Measurements from ENCODE around the gene NKTR. TPM values are rescaled to one million over a fixed set of nuclear protein-coding genes. Genes with fewer than 3 reads are reported as not detected.
"Not testable (repeated sequence)": the region's sequence is repeated elsewhere in the genome, so short reads cannot be mapped to it uniquely, and the experiment has no call there.

The NKTR gene
- total RNA-seq (100 to 1,000 TPM; 110 to 275 (median 238) TPM), polyA plus RNA-seq (10 to 100 TPM; 10.9 to 12.0 TPM), total RNA-seq (668 reads per million, percentile 98 among the genes with 10 or more reads in this experiment)

- ChIA-PET POLR2A (interaction anchor here (0.9 to 3.8 kb wide), 17 partner anchors 9 to 145 kb away, joined by 3 to 63 read pairs (median 6); partner anchors contain the start of genes SEC22C, SS18L2 and ZBTB47), CTCF (interaction anchor here (1.1 kb wide), 1 partner anchor 10 kb away, joined by 4 read pairs; the partner anchor contains the start of gene SS18L2)
- H3K27me3 Mint-ChIP-seq, result peaks cover 0 to 2% (median 0%) of the 10 kb centered on the region in 5 donors
- peak; percentile 97 for ATAC-seq
- peaks cover 0 to 30% (median 26%) of the 10 kb centered on the region in 5 donors for H3K36me3 Mint-ChIP-seq
- intact Hi-C loops (cut with micrococcal nuclease), result loop anchor here (1.0 to 10.0 kb wide), 14 partner anchors 10 to 1734 kb away; partner anchors contain the start of genes SS18L2 (in 2 of the 2), ABHD5 (in 1 of the 2), CCDC13 (in 1 of the 2) and CTNNB1 (in 1 of the 2)
- no peaks in the 10 kb centered on the region for H3K9me3 ChIP-seq (ENCODE audit: control insufficient read depth in 2 of 3, low read length in 3 of 3)
- H3K36me3 ChIP-seq (ENCODE audit: control insufficient read depth in 2 of 3, insufficient read depth in 3 of 3, low read length in 3 of 3), result peaks cover 0 to 13% (median 6%) of the 10 kb centered on the region in 3 experiments
- H3K4me1 ChIP-seq (ENCODE audit: control insufficient read depth in 2 of 2, insufficient read depth in 2 of 2, low read length in 2 of 2), result peaks cover 11 to 25% of the 10 kb centered on the region in 2 donors
- peaks cover 0 to 8% (median 0%) of the 10 kb centered on the region in 11 donors for H3K9me3 Mint-ChIP-seq
- DNase-seq, result peak; percentile 98 to 100 (median 100)
- peak within 1 kb of the TSS; percentile 95 to 99 (median 98) for H3K27ac Mint-ChIP-seq
- H3K4me1 Mint-ChIP-seq, result peaks cover 26 to 53% (median 43%) of the 10 kb centered on the region in 7 donors
- peak within 1 kb of the TSS; percentile 91 to 98 (median 95) for H3K4me3 Mint-ChIP-seq
- H3K4me3 ChIP-seq (ENCODE audit: low read length), result peak within 1 kb of the TSS; percentile 75
- H3K27ac ChIP-seq (ENCODE audit: low read depth, low read length), result peak within 1 kb of the TSS; percentile 93
- H3K27me3 ChIP-seq (ENCODE audit: control insufficient read depth in 2 of 2, insufficient read depth in 2 of 2, low read length in 2 of 2), result no peaks in the 10 kb centered on the region
These were observed at the start of gene NKTR for GRCh38 chr3:42600111-42600957. NKTR (plus strand) TSS chr3:42600686; CDS start chr3:42601007, 321 bp downstream.

- intact Hi-C loops (cut with micrococcal nuclease), result no loop called here
- Histone ChIP-seq H3K36me3 (ENCODE audit: control insufficient read depth in 2 of 3, insufficient read depth in 3 of 3, low read length in 3 of 3) (peaks cover 6 to 23% (median 10%) of the 10 kb centered on the region in 3 experiments), H3K4me3 (ENCODE audit: low read length) (no peak overlapping the region), H3K9me3 (ENCODE audit: control insufficient read depth in 2 of 3, low read length in 3 of 3) (no peaks in the 10 kb centered on the region), H3K4me1 (ENCODE audit: control insufficient read depth in 2 of 2, insufficient read depth in 2 of 2, low read length in 2 of 2) (peaks cover 23 to 25% of the 10 kb centered on the region in 2 donors), H3K27ac (ENCODE audit: low read depth, low read length) (no peak overlapping the region), H3K27me3 (ENCODE audit: control insufficient read depth in 2 of 2, insufficient read depth in 2 of 2, low read length in 2 of 2) (no peaks in the 10 kb centered on the region)
- Mint-ChIP-seq H3K27me3 (no peaks in the 10 kb centered on the region), H3K36me3 (peaks cover 16 to 46% (median 25%) of the 10 kb centered on the region in 5 donors), H3K27ac (peak overlapping the region in 4 of 9 donors; percentile 44 to 99 (median 57)), H3K4me1 (peaks cover 19 to 51% (median 38%) of the 10 kb centered on the region in 7 donors), H3K9me3 (no peaks in the 10 kb centered on the region), H3K4me3 (no peak overlapping the region)
- CTCF ChIA-PET, result interaction anchor here (0.7 to 1.6 kb wide), 4 partner anchors 8 to 52 kb away, joined by 3 to 7 read pairs (median 4); no protein-coding TSS in a partner anchor
- DNase-seq (no peak), ATAC-seq (no peak)
- POLR2A ChIA-PET, result interaction anchor here (0.6 to 1.7 kb wide), 6 partner anchors 15 to 503 kb away, joined by 3 to 4 read pairs (median 3); partner anchors contain the start of genes SEC22C and VIPR1
These were observed 47.7 kb upstream of the NKTR start for GRCh38 chr3:42552830-42553229.

- no peaks in the 10 kb centered on the region for H3K27me3 Mint-ChIP-seq
- H3K4me1 Mint-ChIP-seq, result peaks cover 19 to 47% (median 40%) of the 10 kb centered on the region in 7 donors
- ATAC-seq (peak; percentile 88), DNase-seq (peak in 8 of 9 donors; percentile 33 to 80 (median 70))
- Histone ChIP-seq H3K36me3 (ENCODE audit: control insufficient read depth in 2 of 3, insufficient read depth in 3 of 3, low read length in 3 of 3) (peaks cover 6 to 29% (median 10%) of the 10 kb centered on the region in 3 experiments), H3K4me1 (ENCODE audit: control insufficient read depth in 2 of 2, insufficient read depth in 2 of 2, low read length in 2 of 2) (peaks cover 23 to 28% of the 10 kb centered on the region in 2 donors), H3K4me3 (ENCODE audit: low read length) (peak overlapping the region; percentile 4), H3K27me3 (ENCODE audit: control insufficient read depth in 2 of 2, insufficient read depth in 2 of 2, low read length in 2 of 2) (no peaks in the 10 kb centered on the region), H3K9me3 (ENCODE audit: control insufficient read depth in 2 of 3, low read length in 3 of 3) (no peaks in the 10 kb centered on the region), H3K27ac (ENCODE audit: low read depth, low read length) (peak overlapping the region; percentile 50)
- H3K4me3 Mint-ChIP-seq, result peak overlapping the region; percentile 29 to 85 (median 55)
- H3K9me3 Mint-ChIP-seq, result no peaks in the 10 kb centered on the region
- H3K27ac Mint-ChIP-seq, result peak overlapping the region; percentile 90 to 100 (median 95)
- intact Hi-C loops (cut with micrococcal nuclease), result loop anchor here (1.0 to 5.0 kb wide), 9 partner anchors 9 to 1974 kb away; partner anchors contain the start of genes NKTR (in 2 of the 2) and VIPR1 (in 2 of the 2)
- ChIA-PET POLR2A (interaction anchor here (0.9 to 1.5 kb wide), 3 partner anchors 26 to 54 kb away, joined by 4 to 12 read pairs (median 5); partner anchors contain the start of genes NKTR, SEC22C and VIPR1), CTCF (interaction anchor here (1.0 to 2.2 kb wide), 3 partner anchors 9 to 54 kb away, joined by 3 to 10 read pairs (median 4); partner anchors contain the start of gene VIPR1)
- H3K36me3 Mint-ChIP-seq, result peaks cover 15 to 47% (median 31%) of the 10 kb centered on the region in 5 donors
These were observed 44.3 kb upstream of the NKTR start for GRCh38 chr3:42556089-42556632.

- Mint-ChIP-seq H3K36me3 (peaks cover 14 to 45% (median 31%) of the 10 kb centered on the region in 5 donors), H3K4me3 (peak overlapping the region; percentile 29 to 85 (median 55)), H3K4me1 (peaks cover 19 to 47% (median 40%) of the 10 kb centered on the region in 7 donors), H3K27ac (peak overlapping the region; percentile 90 to 100 (median 95))
- H3K9me3 Mint-ChIP-seq; ATAC-seq; H3K9me3 ChIP-seq (ENCODE audit: control insufficient read depth in 2 of 3, low read length in 3 of 3); H3K27me3 ChIP-seq (ENCODE audit: control insufficient read depth in 2 of 2, insufficient read depth in 2 of 2, low read length in 2 of 2); H3K27me3 Mint-ChIP-seq; DNase-seq: not testable (repeated sequence)
- ChIA-PET CTCF (interaction anchor here (0.6 to 4.8 kb wide), 3 partner anchors 12 to 132 kb away, joined by 4 to 24 read pairs (median 4); partner anchors contain the start of gene VIPR1), POLR2A (interaction anchor here (0.6 to 1.5 kb wide), 4 partner anchors 23 to 54 kb away, joined by 3 to 12 read pairs (median 4); partner anchors contain the start of genes NKTR and VIPR1)
- peaks cover 6 to 32% (median 6%) of the 10 kb centered on the region in 3 experiments for H3K36me3 ChIP-seq (ENCODE audit: control insufficient read depth in 2 of 3, insufficient read depth in 3 of 3, low read length in 3 of 3)
- H3K27ac ChIP-seq (ENCODE audit: low read depth, low read length), result peak overlapping the region; percentile 23
- peak overlapping the region; percentile 13 for H3K4me3 ChIP-seq (ENCODE audit: low read length)
- peaks cover 23 to 28% of the 10 kb centered on the region in 2 donors for H3K4me1 ChIP-seq (ENCODE audit: control insufficient read depth in 2 of 2, insufficient read depth in 2 of 2, low read length in 2 of 2)
- intact Hi-C loops (cut with micrococcal nuclease), result loop anchor here (1.0 to 5.0 kb wide), 10 partner anchors 10 to 1975 kb away; partner anchors contain the start of genes NKTR (in 2 of the 2) and VIPR1 (in 2 of the 2)
These were observed 43.7 kb upstream of the NKTR start for GRCh38 chr3:42556817-42557216.

- peak; percentile 61 for ATAC-seq
- Mint-ChIP-seq H3K27me3 (no peaks in the 10 kb centered on the region), H3K27ac (peak overlapping the region in 8 of 9 donors; percentile 33 to 99 (median 86)), H3K9me3 (no peaks in the 10 kb centered on the region), H3K36me3 (peaks cover 14 to 45% (median 27%) of the 10 kb centered on the region in 5 donors), H3K4me3 (peak overlapping the region in 3 of 10 donors; percentile 35 to 45 (median 43)), H3K4me1 (peaks cover 19 to 44% (median 40%) of the 10 kb centered on the region in 7 donors)
- H3K36me3 ChIP-seq (ENCODE audit: control insufficient read depth in 2 of 3, insufficient read depth in 3 of 3, low read length in 3 of 3), result peaks cover 0 to 37% (median 5%) of the 10 kb centered on the region in 3 experiments
- POLR2A ChIA-PET, result interaction anchor here (0.8 to 1.5 kb wide), 2 partner anchors 38 to 56 kb away, joined by 4 to 7 read pairs; partner anchors contain the start of gene VIPR1
- H3K4me1 ChIP-seq (ENCODE audit: control insufficient read depth in 2 of 2, insufficient read depth in 2 of 2, low read length in 2 of 2), result peaks cover 23 to 28% of the 10 kb centered on the region in 2 donors
- CTCF ChIA-PET, result interaction anchor here (0.7 to 4.8 kb wide), 8 partner anchors 9 to 1064 kb away, joined by 3 to 24 read pairs (median 4); partner anchors contain the start of genes ANO10 and VIPR1
- intact Hi-C loops (cut with micrococcal nuclease), result loop anchor here (1.0 to 5.0 kb wide), 9 partner anchors 22 to 1976 kb away; no protein-coding TSS in a partner anchor
- H3K9me3 ChIP-seq (ENCODE audit: control insufficient read depth in 2 of 3, low read length in 3 of 3), result no peaks in the 10 kb centered on the region
- no peak overlapping the region for H3K27ac ChIP-seq (ENCODE audit: low read depth, low read length)
- DNase-seq, result peak in 7 of 9 donors; percentile 35 to 63 (median 46)
- no peaks in the 10 kb centered on the region for H3K27me3 ChIP-seq (ENCODE audit: control insufficient read depth in 2 of 2, insufficient read depth in 2 of 2, low read length in 2 of 2)
- H3K4me3 ChIP-seq (ENCODE audit: low read length), result no peak overlapping the region
These were observed 42.6 kb upstream of the NKTR start for GRCh38 chr3:42557854-42558253.

Data from naive thymus-derived CD4-positive, alpha-beta T cell (primary cell).